Measurements from ENCODE around the gene TOM1L1. TPM values are rescaled to one million over a fixed set of nuclear protein-coding genes. Genes with fewer than 3 reads are reported as not detected.

TOM1L1 gene
- total RNA-seq, 1 donor from 2014 or later: 27.8 TPM

DNA sequence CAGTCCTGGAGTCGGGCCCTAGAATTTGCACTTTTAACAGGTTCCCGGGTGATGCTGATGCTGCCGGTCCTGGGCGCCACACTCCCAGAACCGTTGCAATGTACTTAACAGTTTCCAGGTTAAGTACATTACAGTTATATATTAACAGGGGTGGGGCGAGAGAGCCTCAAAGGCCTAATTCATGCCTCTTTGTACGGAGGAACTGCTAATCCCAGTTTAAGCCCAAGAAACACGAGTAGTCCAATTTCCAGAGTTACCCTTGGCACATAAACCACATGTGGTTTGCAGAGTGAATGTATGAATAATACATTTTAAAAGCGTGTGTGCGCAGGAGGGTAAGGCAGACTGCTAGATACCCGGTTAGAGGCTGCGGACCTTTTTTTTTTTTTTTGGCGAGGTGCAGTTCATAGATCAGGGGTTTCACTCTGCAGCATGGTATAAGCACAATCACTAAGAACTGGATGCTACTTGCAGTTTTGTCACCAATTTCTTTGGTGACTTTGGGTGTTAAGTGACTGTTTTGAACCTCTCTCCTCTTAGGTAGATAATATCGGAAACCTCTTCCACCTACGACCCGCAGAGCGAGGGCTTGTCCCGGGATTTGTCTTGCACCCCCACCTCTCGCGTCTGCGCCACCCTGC, 67.1 kb downstream of the TOM1L1 start:
- H3K36me3 Mint-ChIP-seq (ENCODE audit: low read depth): peaks cover 11% of the 10 kb centered on the region
- no peaks in the 10 kb centered on the region for H3K27me3 Mint-ChIP-seq (ENCODE audit: low read depth)

DNA sequence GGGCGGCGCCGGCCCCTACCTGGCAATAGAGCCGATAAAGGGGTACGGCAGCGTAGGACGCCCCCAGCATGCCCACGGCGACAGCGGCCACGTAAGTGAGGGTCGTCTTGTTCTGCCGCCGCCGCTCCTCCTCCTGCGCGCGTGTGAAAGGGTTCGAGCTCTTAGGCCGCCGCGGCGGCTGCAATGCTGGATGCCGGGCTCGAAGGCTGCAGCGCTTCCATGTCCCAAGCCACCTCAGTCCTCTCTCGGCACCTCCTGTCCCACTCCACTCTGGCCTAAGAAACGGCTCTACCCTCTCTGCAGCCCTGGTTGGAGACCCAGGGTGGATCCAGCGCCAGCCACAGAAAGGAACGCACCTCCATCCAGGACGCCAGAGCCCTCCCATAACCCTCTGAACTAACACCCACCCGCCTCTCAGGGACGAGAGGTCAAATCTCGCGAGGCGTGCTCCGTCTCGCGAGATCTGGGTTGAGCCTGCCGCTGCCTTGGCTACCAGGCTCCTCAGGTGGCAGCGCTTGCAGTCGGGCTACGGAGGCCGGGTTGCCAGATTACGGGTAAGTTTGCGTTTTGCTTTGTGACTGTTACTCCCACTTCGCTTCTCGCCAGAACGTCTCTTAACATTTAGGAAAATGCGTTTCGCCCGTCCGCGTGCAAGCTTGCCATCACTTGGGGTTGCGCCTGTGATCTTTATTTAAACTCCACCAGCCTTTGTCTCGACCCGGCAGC, 67.8 kb downstream of the TOM1L1 start, which contains the start of the genes COX11 and STXBP4:
TSS of gene COX11 (minus strand) at position 393 of the 726 bp plus-strand sequence. CDS start at position 385, 8 bp downstream.
TSS of gene STXBP4 (plus strand) at position 504 of the 726 bp plus-strand sequence. CDS start 17,455 bp downstream, outside the sequence.
- peak; percentile 88 for DNase-seq (ENCODE audit: low read depth, low spot score)
- TF ChIP-seq, protein P1, sequence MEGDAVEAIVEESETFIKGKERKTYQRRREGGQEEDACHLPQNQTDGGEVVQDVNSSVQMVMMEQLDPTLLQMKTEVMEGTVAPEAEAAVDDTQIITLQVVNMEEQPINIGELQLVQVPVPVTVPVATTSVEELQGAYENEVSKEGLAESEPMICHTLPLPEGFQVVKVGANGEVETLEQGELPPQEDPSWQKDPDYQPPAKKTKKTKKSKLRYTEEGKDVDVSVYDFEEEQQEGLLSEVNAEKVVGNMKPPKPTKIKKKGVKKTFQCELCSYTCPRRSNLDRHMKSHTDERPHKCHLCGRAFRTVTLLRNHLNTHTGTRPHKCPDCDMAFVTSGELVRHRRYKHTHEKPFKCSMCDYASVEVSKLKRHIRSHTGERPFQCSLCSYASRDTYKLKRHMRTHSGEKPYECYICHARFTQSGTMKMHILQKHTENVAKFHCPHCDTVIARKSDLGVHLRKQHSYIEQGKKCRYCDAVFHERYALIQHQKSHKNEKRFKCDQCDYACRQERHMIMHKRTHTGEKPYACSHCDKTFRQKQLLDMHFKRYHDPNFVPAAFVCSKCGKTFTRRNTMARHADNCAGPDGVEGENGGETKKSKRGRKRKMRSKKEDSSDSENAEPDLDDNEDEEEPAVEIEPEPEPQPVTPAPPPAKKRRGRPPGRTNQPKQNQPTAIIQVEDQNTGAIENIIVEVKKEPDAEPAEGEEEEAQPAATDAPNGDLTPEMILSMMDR (conservative IDR thresholded peaks at IDR 0.05): peak; percentile 56
- H3K27ac Mint-ChIP-seq (ENCODE audit: unreplicated experiment): no peak within 1 kb of the TSS
- H3K4me1 Mint-ChIP-seq: peaks cover 25% of the 10 kb centered on the region
- H3K36me3 Mint-ChIP-seq (ENCODE audit: low read depth): peaks cover 12% of the 10 kb centered on the region
- H3K27me3 Mint-ChIP-seq (ENCODE audit: low read depth): no peaks in the 10 kb centered on the region
- H3K4me3 Mint-ChIP-seq: no peak within 1 kb of the TSS
- H3K9me3 Mint-ChIP-seq: no peaks in the 10 kb centered on the region

More for the DNA sequence above, 67.1 kb downstream of the TOM1L1 start:
- TF ChIP-seq, protein P1 (conservative IDR thresholded peaks at IDR 0.05): no peak
- no peak overlapping the region for H3K4me3 Mint-ChIP-seq
- no peaks in the 10 kb centered on the region for H3K9me3 Mint-ChIP-seq
- DNase-seq (ENCODE audit: low read depth, low spot score): no peak
- no peak overlapping the region for H3K27ac Mint-ChIP-seq (ENCODE audit: unreplicated experiment)
- peaks cover 25% of the 10 kb centered on the region for H3K4me1 Mint-ChIP-seq

DNA sequence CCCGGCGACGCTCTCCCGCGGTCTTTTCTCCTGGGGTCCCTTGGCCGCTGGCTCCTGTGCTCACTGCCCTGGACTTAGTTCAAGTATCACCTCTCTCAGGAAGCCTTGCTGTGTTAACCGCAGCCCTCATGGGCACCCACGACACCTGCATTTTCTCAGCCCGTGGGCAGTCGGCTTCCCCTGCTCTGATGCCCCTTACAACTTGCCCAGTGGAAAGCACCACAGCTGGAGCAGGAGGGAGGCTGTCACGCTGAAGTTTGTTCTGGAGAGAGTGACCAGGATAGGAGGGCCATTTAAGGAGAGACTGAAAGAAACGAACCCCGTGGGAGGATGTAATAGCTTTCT, 68.3 kb downstream of the TOM1L1 start:
- no peak for DNase-seq (ENCODE audit: low read depth, low spot score)

DNA sequence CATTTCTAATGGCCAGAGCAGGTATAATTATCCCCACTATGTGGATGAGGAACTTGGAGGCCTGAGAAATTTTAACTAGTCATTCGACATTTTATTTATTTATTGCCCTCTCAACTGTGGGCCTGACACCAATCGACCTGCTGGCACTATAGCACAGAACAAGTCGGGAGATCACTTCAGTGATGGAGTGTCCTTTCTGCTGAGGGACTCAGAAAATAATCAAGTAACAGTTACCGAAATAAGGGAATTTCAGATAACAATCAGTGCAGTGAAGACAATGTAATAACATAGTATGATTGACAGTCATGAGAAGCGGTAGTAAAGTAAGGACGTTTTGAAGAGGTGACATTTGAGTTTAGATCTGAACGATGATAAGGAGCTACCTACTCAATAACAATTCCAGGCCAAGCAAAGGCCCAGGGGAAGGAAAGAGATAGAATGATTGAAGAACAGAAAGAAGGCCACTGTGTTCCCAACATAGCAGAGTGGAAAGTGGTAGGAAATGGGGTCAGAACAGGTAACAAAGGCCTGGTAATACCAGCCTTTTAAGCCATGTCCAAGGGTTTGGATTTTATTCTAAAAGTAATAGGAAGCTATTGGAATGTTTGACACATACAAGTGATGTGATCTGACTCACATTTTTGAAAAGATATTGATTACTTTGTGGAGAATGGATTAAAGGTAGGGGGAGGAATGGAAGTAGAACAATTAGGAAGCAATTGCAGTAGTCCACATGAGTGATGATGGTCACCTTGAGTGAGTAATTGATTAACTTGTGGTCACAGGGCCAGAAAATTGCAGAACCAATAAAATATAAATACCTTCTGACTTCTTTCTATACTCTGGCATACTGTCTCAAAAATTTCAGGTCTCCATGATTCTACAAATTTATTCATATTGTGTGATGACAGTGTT, 69.3 kb downstream of the TOM1L1 start:
- no peak overlapping the region for H3K4me3 Mint-ChIP-seq
- TF ChIP-seq, protein P1 (conservative IDR thresholded peaks at IDR 0.05): no peak
- H3K27ac Mint-ChIP-seq (ENCODE audit: unreplicated experiment): no peak overlapping the region
- peaks cover 14% of the 10 kb centered on the region for H3K36me3 Mint-ChIP-seq (ENCODE audit: low read depth)
- DNase-seq (ENCODE audit: low read depth, low spot score): no peak
- no peaks in the 10 kb centered on the region for H3K9me3 Mint-ChIP-seq
- H3K4me1 Mint-ChIP-seq: peaks cover 25% of the 10 kb centered on the region
- no peaks in the 10 kb centered on the region for H3K27me3 Mint-ChIP-seq (ENCODE audit: low read depth)

More for the DNA sequence above, 68.3 kb downstream of the TOM1L1 start:
- TF ChIP-seq, protein P1 (conservative IDR thresholded peaks at IDR 0.05): no peak
- peaks cover 12% of the 10 kb centered on the region for H3K36me3 Mint-ChIP-seq (ENCODE audit: low read depth)
- H3K27me3 Mint-ChIP-seq (ENCODE audit: low read depth): no peaks in the 10 kb centered on the region
- no peak overlapping the region for H3K27ac Mint-ChIP-seq (ENCODE audit: unreplicated experiment)
- H3K9me3 Mint-ChIP-seq: no peaks in the 10 kb centered on the region
- no peak overlapping the region for H3K4me3 Mint-ChIP-seq
- peaks cover 25% of the 10 kb centered on the region for H3K4me1 Mint-ChIP-seq

DNA sequence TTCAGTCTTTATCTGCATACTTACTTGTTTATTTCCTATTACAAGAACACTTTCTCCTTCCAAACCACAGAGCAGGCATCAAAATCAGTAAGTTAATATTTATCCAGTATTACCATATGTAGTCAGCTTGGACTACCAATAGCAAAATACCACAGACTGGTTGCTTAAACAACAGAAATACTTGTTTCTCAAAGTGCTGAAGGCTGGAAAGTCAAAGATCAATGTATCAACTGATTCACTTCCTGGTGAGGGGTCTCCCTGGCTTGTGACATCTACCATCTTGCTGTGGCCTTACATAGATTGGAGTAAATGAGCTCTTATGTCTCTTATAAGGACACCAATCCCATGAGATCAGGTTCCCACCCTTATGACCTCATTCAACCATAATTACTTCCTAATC, 70.5 kb downstream of the TOM1L1 start:
- H3K4me3 Mint-ChIP-seq: peak overlapping the region; percentile 52
- no peak for DNase-seq (ENCODE audit: low read depth, low spot score)
- H3K36me3 Mint-ChIP-seq (ENCODE audit: low read depth): peaks cover 21% of the 10 kb centered on the region
- TF ChIP-seq, protein P1 (conservative IDR thresholded peaks at IDR 0.05): no peak
- H3K9me3 Mint-ChIP-seq: peaks cover under 1% of the 10 kb centered on the region
- H3K27me3 Mint-ChIP-seq (ENCODE audit: low read depth): no peaks in the 10 kb centered on the region
- H3K27ac Mint-ChIP-seq (ENCODE audit: unreplicated experiment): no peak overlapping the region
- peaks cover 22% of the 10 kb centered on the region for H3K4me1 Mint-ChIP-seq
